Measurements from ENCODE around the gene RALGAPA1. TPM values are rescaled to one million over a fixed set of nuclear protein-coding genes. Genes with fewer than 3 reads are reported as not detected.

Gene RALGAPA1
- polyA plus RNA-seq, 1 donor (not counting 4 experiments of a cell fraction or from before 2014, with no cell fraction given): 12.1 TPM

GRCh38 chr14:35853225-35853624 lies 44.1 kb upstream of the RALGAPA1 start:
- Histone ChIP-seq H4K20me1 (ENCODE audit: control insufficient read depth, extremely low read depth, insufficient read depth, low read length) (no peaks in the 10 kb centered on the region), H3K4me2 (ENCODE audit: control insufficient read depth, extremely low read depth, insufficient read depth, low read depth, low read length) (no peak overlapping the region), H2AFZ (ENCODE audit: control insufficient read depth, low read length) (no peak overlapping the region), H3K79me2 (ENCODE audit: control insufficient read depth, insufficient read depth, low read length) (no peaks in the 10 kb centered on the region), H3K9me3 (ENCODE audit: control insufficient read depth, low read depth, low read length) (no peaks in the 10 kb centered on the region), H3K9ac (ENCODE audit: control insufficient read depth, extremely low read depth, insufficient read depth, low read length) (no peak overlapping the region), H3K36me3 (ENCODE audit: control insufficient read depth in 2 of 2, extremely low read depth in 1 of 2, insufficient read depth in 2 of 2, low read length in 2 of 2) (no peaks in the 10 kb centered on the region), H3K27ac (ENCODE audit: control insufficient read depth, insufficient read depth, low read length) (no peak overlapping the region), H3K9me1 (ENCODE audit: control insufficient read depth, extremely low read depth, insufficient read depth, low read length) (no peaks in the 10 kb centered on the region), H3K4me3 (ENCODE audit: control insufficient read depth in 2 of 3, extremely low read depth in 1 of 3, insufficient read depth in 2 of 3, low read depth in 1 of 3, low read length in 3 of 3) (no peak overlapping the region), H3K4me1 (ENCODE audit: control insufficient read depth, extremely low read depth, insufficient read depth, low read length) (peaks cover 2% of the 10 kb centered on the region), H3K27me3 (ENCODE audit: control insufficient read depth, extremely low read depth, insufficient read depth, low read length) (no peaks in the 10 kb centered on the region)
- no peak for TF ChIP-seq CTCF (optimal IDR thresholded peaks at IDR 0.05 in 1 of 3, IDR thresholded peaks at IDR 0.05 in 1 of 3, conservative IDR thresholded peaks at IDR 0.05 in 1 of 3; ENCODE audit: extremely low read depth in 1 of 3, insufficient read depth in 2 of 3, low read length in 3 of 3)
- TF ChIP-seq EZH2 (IDR thresholded peaks at IDR 0.05; ENCODE audit: low read length): no peak
- no peak for DNase-seq (ENCODE audit: low read depth, low spot score)
- dilution Hi-C loops (cut with MboI; ENCODE audit: extremely low pct_ligation_motif_present, low sequenced_read_pairs): no loop called here
- FAIRE-seq: no peak

GRCh38 chr14:35851823-35852222 lies 42.7 kb upstream of the RALGAPA1 start:
- Histone ChIP-seq H3K79me2 (ENCODE audit: control insufficient read depth, insufficient read depth, low read length) (no peaks in the 10 kb centered on the region), H3K27me3 (ENCODE audit: control insufficient read depth, extremely low read depth, insufficient read depth, low read length) (no peaks in the 10 kb centered on the region), H3K9me1 (ENCODE audit: control insufficient read depth, extremely low read depth, insufficient read depth, low read length) (no peaks in the 10 kb centered on the region), H3K9me3 (ENCODE audit: control insufficient read depth, low read depth, low read length) (no peaks in the 10 kb centered on the region), H3K36me3 (ENCODE audit: control insufficient read depth in 2 of 2, extremely low read depth in 1 of 2, insufficient read depth in 2 of 2, low read length in 2 of 2) (no peaks in the 10 kb centered on the region), H3K4me3 (ENCODE audit: control insufficient read depth in 2 of 3, extremely low read depth in 1 of 3, insufficient read depth in 2 of 3, low read depth in 1 of 3, low read length in 3 of 3) (no peak overlapping the region), H4K20me1 (ENCODE audit: control insufficient read depth, extremely low read depth, insufficient read depth, low read length) (no peaks in the 10 kb centered on the region), H2AFZ (ENCODE audit: control insufficient read depth, low read length) (no peak overlapping the region), H3K4me1 (ENCODE audit: control insufficient read depth, extremely low read depth, insufficient read depth, low read length) (no peaks in the 10 kb centered on the region), H3K4me2 (ENCODE audit: control insufficient read depth, extremely low read depth, insufficient read depth, low read depth, low read length) (no peak overlapping the region), H3K27ac (ENCODE audit: control insufficient read depth, insufficient read depth, low read length) (no peak overlapping the region), H3K9ac (ENCODE audit: control insufficient read depth, extremely low read depth, insufficient read depth, low read length) (no peak overlapping the region)
- dilution Hi-C loops (cut with MboI; ENCODE audit: extremely low pct_ligation_motif_present, low sequenced_read_pairs): no loop called here
- FAIRE-seq (no peak), DNase-seq (ENCODE audit: low read depth, low spot score) (no peak)
- TF ChIP-seq CTCF (optimal IDR thresholded peaks at IDR 0.05 in 1 of 3, IDR thresholded peaks at IDR 0.05 in 1 of 3, conservative IDR thresholded peaks at IDR 0.05 in 1 of 3; ENCODE audit: extremely low read depth in 1 of 3, insufficient read depth in 2 of 3, low read length in 3 of 3): no peak
- TF ChIP-seq EZH2 (IDR thresholded peaks at IDR 0.05; ENCODE audit: low read length): no peak
